H1 (cell line): ENCODE results near the gene SCYL1. TPM values are rescaled to one million over a fixed set of nuclear protein-coding genes. Genes with fewer than 3 reads are reported as not detected.

Experiments
- CTCF ChIA-PET: fragments of 300-600 bp; sonication (Branson Sonifier 250); formaldehyde crosslinking; loops from one replicate; lab custom pipeline; 2021; ENCODE audit not compliant: partially characterized antibody; lab: Charles Lee
- POLR2A ChIA-PET: fragments of 300-600 bp; sonication (Branson Sonifier 250); formaldehyde crosslinking; loops from one replicate; lab custom pipeline; 2021; ENCODE audit warnings: inconsistent platforms; ENCODE audit not compliant: partially characterized antibody; lab: Charles Lee
- DNase-seq, 2 experiments: peaks; one replicate each; pipeline versions ENCODE4 v3.0.0 to v3.0.0-alpha.2; 2010 to 2022; ENCODE audit warnings: low spot score in 2 of 2, low read depth in 1 of 2, mixed read lengths in 1 of 2
- FAIRE-seq: peaks from 2 replicates; lab custom pipeline; 2011; peaks lifted over from hg19 to GRCh38; lab: Jason Lieb, UNC
- H2AFZ ChIP-seq: 2 replicates; pipeline ENCODE4 v1.8.1; 2012; ENCODE audit warnings: low read length, inconsistent platforms
- H2AK5ac ChIP-seq: 2 replicates; pipeline ENCODE4 v1.6.1; 2013; ENCODE audit warnings: low read depth, low read length
- H2BK120ac ChIP-seq: replicated peaks from 2 replicates; pipeline ENCODE3; 2013; ENCODE audit warnings: low read depth, low read length, inconsistent platforms
- H2BK12ac ChIP-seq: 2 replicates; pipeline ENCODE4 v1.6.1; 2013; ENCODE audit warnings: low read depth, low read length
- H2BK15ac ChIP-seq: 2 replicates; pipeline ENCODE4 v1.6.1; 2013; ENCODE audit warnings: low read length
- H2BK20ac ChIP-seq: 2 replicates; pipeline ENCODE4 v1.6.1; 2013; ENCODE audit warnings: low read length
- H2BK5ac ChIP-seq: 2 replicates; pipeline ENCODE4 v1.6.1; 2013; ENCODE audit warnings: low read depth, low read length
- H3K14ac ChIP-seq: 2 replicates; pipeline ENCODE4 v1.6.1; 2013; ENCODE audit warnings: inconsistent platforms; ENCODE audit not compliant: insufficient read length
- H3K18ac ChIP-seq: 2 replicates; pipeline ENCODE4 v1.6.1; 2013; ENCODE audit warnings: low read length; ENCODE audit errors: extremely low read depth
- H3K23ac ChIP-seq: 2 replicates; pipeline ENCODE4 v1.6.1; 2013; ENCODE audit warnings: inconsistent platforms; ENCODE audit not compliant: insufficient read length
- H3K23me2 ChIP-seq: 2 replicates; pipeline ENCODE4 v1.6.1; 2013; ENCODE audit warnings: low read depth, low read length
- H3K27ac ChIP-seq: 2 replicates; pipeline ENCODE4 v1.6.1; 2011; ENCODE audit warnings: low read depth, low read length, inconsistent platforms
- H3K27me3 ChIP-seq, 4 experiments: replicated peaks in 1 of 4; 1 replicate in 1 of 4; 2 replicates in 3 of 4; pipeline versions ENCODE4 v1.6.1 to v1.8.1; 2011 to 2013; ENCODE audit warnings: low read length in 3 of 4, mild to moderate bottlenecking in 3 of 4, inconsistent platforms in 2 of 4, mixed read lengths in 2 of 4, moderate library complexity in 1 of 4; ENCODE audit not compliant: control insufficient read depth in 3 of 4, insufficient read depth in 3 of 4; ENCODE audit errors: extremely low read depth in 1 of 4
- H3K36me3 ChIP-seq, 4 experiments: 2 replicates each; pipeline versions ENCODE4 v1.6.1 to v1.8.1; 2011 to 2013; ENCODE audit warnings: mild to moderate bottlenecking in 4 of 4, low read length in 3 of 4, moderate library complexity in 2 of 4, control low read depth in 1 of 4, inconsistent platforms in 1 of 4; ENCODE audit not compliant: insufficient read depth in 4 of 4, control insufficient read depth in 2 of 4
- H3K4ac ChIP-seq: replicated peaks from 2 replicates; pipeline ENCODE3; 2013; ENCODE audit warnings: low read length, low read depth, mixed read lengths, inconsistent platforms; ENCODE audit not compliant: insufficient read length
- H3K4me1 ChIP-seq, 4 experiments: replicated peaks in 1 of 4; 1 replicate in 1 of 4; 2 replicates in 3 of 4; pipeline versions ENCODE4 v1.6.1 to v1.8.1; 2011 to 2013; ENCODE audit warnings: low read length in 3 of 4, inconsistent platforms in 2 of 4, mixed read lengths in 1 of 4; ENCODE audit not compliant: insufficient read depth in 4 of 4, control insufficient read depth in 3 of 4
- H3K4me2 ChIP-seq, 2 experiments: 2 replicates each; pipeline versions ENCODE4 v1.6.1 to v1.8.1; 2011 to 2013; ENCODE audit warnings: low read depth in 2 of 2, low read length in 2 of 2, control low read depth in 1 of 2, inconsistent platforms in 1 of 2, mild to moderate bottlenecking in 1 of 2; ENCODE audit not compliant: insufficient read depth in 1 of 2
- H3K4me3 ChIP-seq, 4 experiments: fragments of 200-600, 300-600 bp in 1 of 4; sonication (generic), shearing (Covaris generic), sonication (Bioruptor Twin) in 1 of 4; 2 replicates each; pipeline versions ENCODE4 v1.5.1 to v1.8.1; 2011 to 2016; ENCODE audit warnings: low read length in 4 of 4, low read depth in 3 of 4, control low read depth in 2 of 4, inconsistent platforms in 2 of 4, mild to moderate bottlenecking in 2 of 4, mixed read lengths in 1 of 4, moderate library complexity in 1 of 4; ENCODE audit not compliant: insufficient read depth in 2 of 4; ENCODE audit errors: extremely low read depth in 1 of 4
- H3K56ac ChIP-seq: replicated peaks from 2 replicates; pipeline ENCODE3; 2013; ENCODE audit warnings: low read depth, mild to moderate bottlenecking, mixed read lengths, low read length, inconsistent platforms; ENCODE audit not compliant: insufficient read length
- H3K79me1 ChIP-seq: 2 replicates; pipeline ENCODE4 v1.6.1; 2013; ENCODE audit warnings: low read depth, low read length, control low read depth
- H3K79me2 ChIP-seq, 2 experiments: 2 replicates each; pipeline versions ENCODE4 v1.6.1 to v1.8.1; 2012 to 2013; ENCODE audit warnings: low read length in 2 of 2, mild to moderate bottlenecking in 2 of 2, inconsistent platforms in 1 of 2; ENCODE audit not compliant: insufficient read depth in 2 of 2, control insufficient read depth in 1 of 2
- H3K9ac ChIP-seq, 4 experiments: replicated peaks in 1 of 4; 1 replicate in 1 of 4; 2 replicates in 3 of 4; pipeline versions ENCODE4 v1.6.1 to v1.8.1; 2011 to 2013; ENCODE audit warnings: low read depth in 3 of 4, low read length in 3 of 4, control low read depth in 2 of 4, mild to moderate bottlenecking in 2 of 4, moderate library complexity in 2 of 4, inconsistent platforms in 1 of 4; ENCODE audit errors: extremely low read depth in 1 of 4
- H3K9me3 ChIP-seq, 2 experiments: 2 replicates each; pipeline versions ENCODE4 v1.6.1 to v1.8.1; 2012 to 2013; ENCODE audit warnings: mild to moderate bottlenecking in 2 of 2, moderate library complexity in 2 of 2, control low read depth in 1 of 2, inconsistent platforms in 1 of 2, low read depth in 1 of 2, low read length in 1 of 2, mixed read lengths in 1 of 2; ENCODE audit not compliant: insufficient read depth in 2 of 2
- H4K20me1 ChIP-seq, 2 experiments: replicated peaks in 1 of 2; 2 replicates each; pipeline versions ENCODE3 to v1.8.1; 2011 to 2013; ENCODE audit warnings: inconsistent platforms in 2 of 2, low read length in 2 of 2, mild to moderate bottlenecking in 1 of 2; ENCODE audit not compliant: insufficient read depth in 2 of 2, control insufficient read depth in 1 of 2
- H4K5ac ChIP-seq: 2 replicates; pipeline ENCODE4 v1.6.1; 2013; ENCODE audit warnings: low read length, low read depth, mixed read lengths, inconsistent platforms; ENCODE audit not compliant: insufficient read length
- H4K8ac ChIP-seq: 2 replicates; pipeline ENCODE4 v1.8.0; 2013; ENCODE audit warnings: mild to moderate bottlenecking, moderate library complexity, low read length, inconsistent platforms; ENCODE audit not compliant: insufficient read depth; ENCODE audit errors: extremely low read depth
- H4K91ac ChIP-seq: replicated peaks from 2 replicates; pipeline ENCODE3; 2013; ENCODE audit warnings: low read length, mixed read lengths, inconsistent platforms; ENCODE audit not compliant: insufficient read length
- ATF3 ChIP-seq: IDR thresholded peaks from 2 replicates; pipeline ENCODE4 v1.6.1; 2011; ENCODE audit warnings: low read depth, mild to moderate bottlenecking, low read length; ENCODE audit not compliant: insufficient read depth
- CEBPB ChIP-seq: IDR thresholded peaks from 2 replicates; pipeline ENCODE4 v1.6.1; 2012; ENCODE audit warnings: low read depth, low read length
- CHD1 ChIP-seq: IDR thresholded peaks from 2 replicates; pipeline ENCODE4 v1.6.1; 2012; ENCODE audit warnings: low read depth, low read length, improper control_type of control experiment
- KDM5A ChIP-seq: fragments of 200-600 bp; IDR thresholded peaks from 2 replicates; pipeline ENCODE4 v1.7.1; 2012; ENCODE audit warnings: mild to moderate bottlenecking, low read length, inconsistent platforms, mixed read lengths
- NRF1 ChIP-seq: IDR thresholded peaks from 2 replicates; pipeline ENCODE4 v1.6.1; 2011; ENCODE audit warnings: mild to moderate bottlenecking, low read depth, low read length, improper control_type of control experiment
- POLR2A ChIP-seq, 2 experiments: IDR thresholded peaks; 1 replicate in 1 of 2; 2 replicates in 1 of 2; pipeline ENCODE4 v1.6.1; 2011; ENCODE audit warnings: low read depth in 2 of 2, low read length in 2 of 2, mild to moderate bottlenecking in 2 of 2; ENCODE audit errors: control extremely low read depth in 1 of 2
- POLR2AphosphoS5 ChIP-seq: IDR thresholded peaks from 2 replicates; pipeline ENCODE4 v1.6.1; 2011; ENCODE audit warnings: low read depth, low read length
- SIN3A ChIP-seq, 2 experiments: IDR thresholded peaks in 1 of 2; conservative IDR thresholded peaks in 1 of 2; 2 replicates each; pipeline ENCODE4 v1.6.1; 2011 to 2012; ENCODE audit warnings: low read length in 2 of 2, improper control_type of control experiment in 1 of 2, low read depth in 1 of 2, mild to moderate bottlenecking in 1 of 2
- SIRT6 ChIP-seq: IDR thresholded peaks from one replicate; pipeline ENCODE4 v1.7.1; 2012; ENCODE audit warnings: low read length, inconsistent platforms
- SP4 ChIP-seq: IDR thresholded peaks from 2 replicates; pipeline ENCODE4 v1.6.1; 2012; ENCODE audit warnings: low read length, inconsistent platforms
- TAF7 ChIP-seq: optimal IDR thresholded peaks from 2 replicates; pipeline ENCODE3; 2011; ENCODE audit warnings: low read depth, mild to moderate bottlenecking, inconsistent platforms, low read length, moderate library complexity, borderline replicate concordance
- WGBS, 2 experiments: shearing (Covaris generic) in 1 of 2; methylation state at CpG; one replicate each; pipeline versions ENCODE4 v1.1.6 to v1.1.7; 2013 to 2015; ENCODE audit warnings: low lambda C conversion rate in 2 of 2, mixed read lengths in 2 of 2, inconsistent platforms in 1 of 2, low coverage in 1 of 2, missing lambda C conversion rate in 1 of 2; ENCODE audit not compliant: insufficient replicate concordance in 2 of 2, insufficient coverage in 1 of 2, insufficient read length in 1 of 2; ENCODE audit errors: extremely low coverage in 1 of 2, missing lambda C conversion rate in 1 of 2; 5-methylcytosine and 5-hydroxymethylcytosine counted together
- polyA plus RNA-seq, 7 experiments: library from polyadenylated mRNA; depleted of rRNA in 3 of 7; stranded (reverse) in 5 of 7; unstranded in 2 of 7; fragments of >200 nt in 5 of 7; fragments of 200-250 nt in 2 of 7; gene quantifications; 1 replicate in 5 of 7; 2 replicates in 1 of 7; 4 replicates in 1 of 7; pipeline versions ENCODE4 v1.2.1 to v1.2.3, GENCODE V29; 2011 to 2013; ENCODE audit warnings: missing spikeins in 2 of 7, mixed read lengths in 2 of 7
- total RNA-seq: library from RNA; stranded (reverse); fragmentation: NEBNext Ultra II Directional; extraction: Animal tissue kit (Norgen Biotek cat#: 25700); gene quantifications from 2 replicates; pipeline ENCODE4 v1.2.1, GENCODE V29; 2021

The SCYL1 gene
- total and polyA plus RNA-seq, 2 of the 8 experiments (the other 6 are each of a cell fraction or from before 2014, with no cell fraction given) = 59.8 to 77.7 TPM

GRCh38 chr11:65504674-65505465, 20.0 kb upstream of the SCYL1 start:
- no peak overlapping the region for H3K23ac ChIP-seq
- TF ChIP-seq NRF1 (0 out of 2 replicates have a peak, but pooled peaks have one; percentile 12), ATF3 (no peak), POLR2A (IDR thresholded peaks at IDR 0.05; ENCODE audit: control extremely low read depth in 1 of 2, low read depth in 2 of 2, low read length in 2 of 2) (peak; percentile 54 to 64; a peak in 2 of 3 replicates), KDM5A (no peak), SIRT6 (no peak), CHD1 (peak; percentile 20; the same call in 1 of the 2 replicates), TAF7 (peak; percentile 82), POLR2AphosphoS5 (peak; percentile 90), SIN3A (conservative IDR thresholded peaks at IDR 0.05 in 1 of 2, IDR thresholded peaks at IDR 0.05 in 1 of 2; ENCODE audit: low read depth in 1 of 2, low read length in 2 of 2) (0 out of 4 replicates have a peak, but pooled peaks of 1 of the 2 experiments have one; percentile 21), SP4 (0 out of 2 replicates have a peak, but pooled peaks have one; percentile 19), CEBPB (no peak)

More at GRCh38 chr11:65504674-65505465, 20.0 kb upstream of the SCYL1 start:
- H3K9me3 ChIP-seq = no peaks in the 10 kb centered on the region
- no peak overlapping the region for H4K8ac ChIP-seq
- no peaks in the 10 kb centered on the region for H3K79me1 ChIP-seq
- H3K56ac ChIP-seq = no peak overlapping the region
- H2BK20ac ChIP-seq = no peak overlapping the region
- no peak overlapping the region for H4K91ac ChIP-seq
- no peaks in the 10 kb centered on the region for H3K27me3 ChIP-seq
- no peak for DNase-seq
- FAIRE-seq = no peak
- POLR2A ChIA-PET = interaction anchor here (0.6 to 29.8 kb wide), 34 partner anchors 4 to 629 kb away, joined by 3 to 1569 read pairs (median 6); partner anchors contain the start of genes FRMD8, MALAT1, NEAT1 and SCYL1
- CTCF ChIA-PET = interaction anchor here (0.9 to 29.0 kb wide), 6 partner anchors 11 to 125 kb away, joined by 3 to 809 read pairs (median 59); partner anchors contain the start of gene MALAT1
- H3K4me2 ChIP-seq = peak overlapping the region; percentile 75 to 90
- H2BK15ac ChIP-seq = no peak overlapping the region
- H3K4ac ChIP-seq = no peak overlapping the region
- WGBS, 2 experiments = 82% methylated on average over 8 of the region's 8 CpGs; no CpG with 5 or more reads in 1 of the 2 experiments
- peak overlapping the region in 2 of 4 experiments; percentile 19 to 26; a peak in 3 of 7 replicates for H3K9ac ChIP-seq
- H2AFZ ChIP-seq = no peak overlapping the region
- H3K27ac ChIP-seq = no peak overlapping the region
- H3K4me3 ChIP-seq = peak overlapping the region; percentile 93 to 100 (median 98); a peak in 5 of 8 replicates
- no peak overlapping the region for H2BK120ac ChIP-seq
- peaks cover 49 to 66% of the 10 kb centered on the region in 2 experiments for H3K79me2 ChIP-seq
- H2BK12ac ChIP-seq = no peak overlapping the region
- H3K36me3 ChIP-seq = peaks cover 39 to 69% (median 52%) of the 10 kb centered on the region in 4 experiments
- H4K20me1 ChIP-seq = peaks cover 45 to 52% of the 10 kb centered on the region in 2 experiments
- H4K5ac ChIP-seq = no peak overlapping the region
- H3K4me1 ChIP-seq = peaks cover 0 to 7% (median 3%) of the 10 kb centered on the region in 4 experiments; a peak in 4 of 7 replicates
- no peak overlapping the region for H3K18ac ChIP-seq
- H2AK5ac ChIP-seq = no peak overlapping the region
- H3K23me2 ChIP-seq = peaks cover 4% of the 10 kb centered on the region
- H3K14ac ChIP-seq = no peak overlapping the region
- no peak overlapping the region for H2BK5ac ChIP-seq
